Liver (tissue), 9 donors: ENCODE results near the gene TPRG1L. TPM values are rescaled to one million over a fixed set of nuclear protein-coding genes. Genes with fewer than 3 reads are reported as not detected.

Source experiments
- DNase-seq: peaks from one replicate; pipeline ENCODE4 v3.0.0-alpha.2; 2017; ENCODE audit warnings: low spot score
- H3K27ac ChIP-seq, 2 donors: one replicate each; pipeline ENCODE4 v1.7.0; 2013; ENCODE audit warnings: inconsistent platforms in 2 of 2, low read length in 2 of 2, control low read depth in 1 of 2, low read depth in 1 of 2, mild to moderate bottlenecking in 1 of 2
- H3K27me3 ChIP-seq, 4 donors: one replicate each; pipeline versions ENCODE4 v1.6.1 to v1.7.0; 2013; ENCODE audit warnings: low read length in 3 of 4, inconsistent platforms in 1 of 4, mild to moderate bottlenecking in 1 of 4, moderate library complexity in 1 of 4; ENCODE audit not compliant: control insufficient read depth in 4 of 4, insufficient read depth in 4 of 4
- H3K36me3 ChIP-seq, 4 donors: one replicate each; pipeline versions ENCODE4 v1.6.1 to v1.7.0; 2013; ENCODE audit warnings: low read length in 3 of 4, mild to moderate bottlenecking in 3 of 4, low read depth in 1 of 4, moderate library complexity in 1 of 4; ENCODE audit not compliant: control insufficient read depth in 4 of 4, insufficient read depth in 3 of 4
- H3K4me1 ChIP-seq, 4 donors: one replicate each; pipeline versions ENCODE4 v1.6.1 to v1.7.0; 2013; ENCODE audit warnings: low read length in 3 of 4, mild to moderate bottlenecking in 3 of 4, moderate library complexity in 1 of 4; ENCODE audit not compliant: control insufficient read depth in 4 of 4, insufficient read depth in 4 of 4
- H3K4me3 ChIP-seq, 3 donors: one replicate each; pipeline versions ENCODE4 v1.6.1 to v1.7.0; 2013; ENCODE audit warnings: low read length in 3 of 3, control low read depth in 1 of 3, low read depth in 1 of 3, mild to moderate bottlenecking in 1 of 3
- H3K9ac ChIP-seq, 2 donors: one replicate each; pipeline ENCODE4 v1.7.0; 2013; ENCODE audit warnings: low read length in 2 of 2, mild to moderate bottlenecking in 2 of 2, moderate library complexity in 2 of 2, control low read depth in 1 of 2, low read depth in 1 of 2
- H3K9me3 ChIP-seq, 4 donors: one replicate each; pipeline versions ENCODE4 v1.6.1 to v1.7.0; 2013; ENCODE audit warnings: low read length in 3 of 4; ENCODE audit not compliant: control insufficient read depth in 4 of 4
- EGR1 ChIP-seq, 2 donors: IDR thresholded peaks; 2 replicates each; pipeline ENCODE4 v1.6.1; 2016 to 2018; ENCODE audit warnings: antibody characterized with exemption in 2 of 2, low read depth in 2 of 2
- FOXA2 ChIP-seq: IDR thresholded peaks from 2 replicates; pipeline ENCODE4 v1.6.1; 2016; ENCODE audit warnings: antibody characterized with exemption
- GABPA ChIP-seq, 2 donors: IDR thresholded peaks in 1 of 2; conservative IDR thresholded peaks in 1 of 2; 2 replicates each; pipeline ENCODE4 v1.6.1; 2016; ENCODE audit warnings: antibody characterized with exemption in 2 of 2, mild to moderate bottlenecking in 1 of 2, moderate library complexity in 1 of 2
- HNF4A ChIP-seq, 2 donors: conservative IDR thresholded peaks; 2 replicates each; pipeline ENCODE4 v1.6.1; 2016; ENCODE audit warnings: antibody characterized with exemption in 2 of 2, mild to moderate bottlenecking in 2 of 2
- HNF4G ChIP-seq: IDR thresholded peaks from 2 replicates; pipeline ENCODE4 v1.6.1; 2016; ENCODE audit warnings: antibody characterized with exemption
- JUND ChIP-seq, 2 donors: IDR thresholded peaks; 2 replicates each; pipeline ENCODE4 v1.6.1; 2016; ENCODE audit warnings: antibody characterized with exemption in 2 of 2
- RAD21 ChIP-seq, 2 donors: IDR thresholded peaks; 2 replicates each; pipeline ENCODE4 v1.6.1; 2016; ENCODE audit warnings: antibody characterized with exemption in 2 of 2, mild to moderate bottlenecking in 2 of 2
- SP1 ChIP-seq: IDR thresholded peaks from 2 replicates; pipeline ENCODE4 v1.6.1; 2018; ENCODE audit warnings: antibody characterized with exemption, mild to moderate bottlenecking
- TAF1 ChIP-seq: conservative IDR thresholded peaks from 2 replicates; pipeline ENCODE4 v1.6.1; 2016; ENCODE audit warnings: antibody characterized with exemption, mild to moderate bottlenecking
- YY1 ChIP-seq: IDR thresholded peaks from 2 replicates; pipeline ENCODE4 v1.6.1; 2016; ENCODE audit warnings: antibody characterized with exemption, mild to moderate bottlenecking
- WGBS: extraction: QIAGEN DNeasy Blood & Tissue Kit; methylation state at CpG from one replicate; pipeline ENCODE4 v1.1.7; 2013; 5-methylcytosine and 5-hydroxymethylcytosine counted together
- polyA plus RNA-seq, 2 donors: library from polyadenylated mRNA; stranded (reverse) in 1 of 2; unstranded in 1 of 2; fragments of 200-250 nt in 1 of 2; fragments of >200 nt in 1 of 2; fragmentation: Nextera tagmentation in 1 of 2; extraction: Ambion mirVana in 1 of 2; gene quantifications; one replicate each; pipeline versions ENCODE4 v1.2.1 to v1.2.3, GENCODE V29; 2013 to 2015
- total RNA-seq, 2 donors: library from RNA; depleted of rRNA; stranded (reverse); fragments of >200 nt; gene quantifications; one replicate each; pipeline ENCODE4 v1.2.3, GENCODE V29; 2014
- TF ChIP-seq, protein P1 (sequence below): IDR thresholded peaks from 2 replicates; pipeline ENCODE4 v1.6.1; 2016; ENCODE audit warnings: antibody characterized with exemption
- TF ChIP-seq, protein P2 (sequence below): IDR thresholded peaks from 2 replicates; pipeline ENCODE4 v1.6.1; 2016; ENCODE audit warnings: antibody characterized with exemption
- TF ChIP-seq, protein P3 (sequence below): IDR thresholded peaks from 2 replicates; pipeline ENCODE4 v1.6.1; 2016; ENCODE audit warnings: antibody characterized with exemption
- TF ChIP-seq, protein P4 (sequence below): fragments of 150-350 bp; IDR thresholded peaks from 2 replicates; pipeline ENCODE4 v1.5.1; 2017; ENCODE audit warnings: improper control_type of control experiment, low read depth, low read length; ENCODE audit not compliant: missing input control
- TF ChIP-seq, protein P5 (sequence below): IDR thresholded peaks from 2 replicates; pipeline ENCODE4 v1.6.1; 2016; ENCODE audit warnings: antibody characterized with exemption, mild to moderate bottlenecking
- donor health status: healthy.
- donor health status: healthy.
- donor health status: healthy.
- donor health status: healthy.
- donor health status: healthy.

TPRG1L gene
- total and polyA plus RNA-seq, 4 donors, result 29.3 to 51.0 (median 43.9) TPM

DNA sequence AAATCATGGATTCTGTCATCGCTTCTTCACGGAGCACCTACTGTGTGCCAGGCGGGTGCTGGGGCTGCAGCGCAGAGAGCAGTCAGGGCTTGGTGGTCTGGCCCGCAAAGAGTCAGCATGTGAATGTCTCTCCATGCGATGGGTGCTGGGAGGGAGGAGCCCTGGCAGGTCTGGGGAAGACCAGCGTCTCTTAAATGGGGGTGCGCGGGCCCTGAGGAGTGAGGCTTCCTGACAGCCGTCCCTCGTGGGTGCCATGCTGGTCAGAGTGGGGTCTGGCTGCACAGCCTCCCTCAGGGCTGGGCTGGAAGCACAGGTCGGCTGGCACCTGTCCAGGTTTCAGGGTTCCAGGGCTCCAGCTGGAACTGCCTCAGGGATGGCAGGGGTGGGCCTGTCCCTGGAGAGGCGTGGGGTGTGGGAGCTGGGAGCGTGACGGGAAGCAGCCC lies 46.0 kb downstream of the TPRG1L start:
- WGBS, result 91% methylated on average over 15 of the region's 15 CpGs
- no peak overlapping the region for H3K4me3 ChIP-seq
- H3K9ac ChIP-seq, result no peak overlapping the region
- H3K27ac ChIP-seq, result no peak overlapping the region
- TF ChIP-seq, protein P1, sequence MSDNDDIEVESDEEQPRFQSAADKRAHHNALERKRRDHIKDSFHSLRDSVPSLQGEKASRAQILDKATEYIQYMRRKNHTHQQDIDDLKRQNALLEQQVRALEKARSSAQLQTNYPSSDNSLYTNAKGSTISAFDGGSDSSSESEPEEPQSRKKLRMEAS, result no peak
- TF ChIP-seq, protein P2, sequence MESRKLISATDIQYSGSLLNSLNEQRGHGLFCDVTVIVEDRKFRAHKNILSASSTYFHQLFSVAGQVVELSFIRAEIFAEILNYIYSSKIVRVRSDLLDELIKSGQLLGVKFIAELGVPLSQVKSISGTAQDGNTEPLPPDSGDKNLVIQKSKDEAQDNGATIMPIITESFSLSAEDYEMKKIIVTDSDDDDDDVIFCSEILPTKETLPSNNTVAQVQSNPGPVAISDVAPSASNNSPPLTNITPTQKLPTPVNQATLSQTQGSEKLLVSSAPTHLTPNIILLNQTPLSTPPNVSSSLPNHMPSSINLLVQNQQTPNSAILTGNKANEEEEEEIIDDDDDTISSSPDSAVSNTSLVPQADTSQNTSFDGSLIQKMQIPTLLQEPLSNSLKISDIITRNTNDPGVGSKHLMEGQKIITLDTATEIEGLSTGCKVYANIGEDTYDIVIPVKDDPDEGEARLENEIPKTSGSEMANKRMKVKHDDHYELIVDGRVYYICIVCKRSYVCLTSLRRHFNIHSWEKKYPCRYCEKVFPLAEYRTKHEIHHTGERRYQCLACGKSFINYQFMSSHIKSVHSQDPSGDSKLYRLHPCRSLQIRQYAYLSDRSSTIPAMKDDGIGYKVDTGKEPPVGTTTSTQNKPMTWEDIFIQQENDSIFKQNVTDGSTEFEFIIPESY, result no peak
- TF ChIP-seq GABPA (IDR thresholded peaks at IDR 0.05 in 1 of 2, conservative IDR thresholded peaks at IDR 0.05 in 1 of 2), result no peak
- no peak for TF ChIP-seq YY1
- no peak for TF ChIP-seq EGR1 (IDR thresholded peaks at IDR 0.05; ENCODE audit: low read depth in 2 of 2)
- no peak for TF ChIP-seq HNF4G
- TF ChIP-seq JUND (IDR thresholded peaks at IDR 0.05), result no peak
- TF ChIP-seq, protein P3, sequence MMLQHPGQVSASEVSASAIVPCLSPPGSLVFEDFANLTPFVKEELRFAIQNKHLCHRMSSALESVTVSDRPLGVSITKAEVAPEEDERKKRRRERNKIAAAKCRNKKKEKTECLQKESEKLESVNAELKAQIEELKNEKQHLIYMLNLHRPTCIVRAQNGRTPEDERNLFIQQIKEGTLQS, result no peak
- TF ChIP-seq SP1, result no peak
- no peaks in the 10 kb centered on the region for H3K36me3 ChIP-seq
- H3K4me1 ChIP-seq, result peaks cover 5 to 22% (median 8%) of the 10 kb centered on the region in 4 donors
- no peaks in the 10 kb centered on the region for H3K27me3 ChIP-seq
- DNase-seq, result no peak
- no peaks in the 10 kb centered on the region for H3K9me3 ChIP-seq

DNA sequence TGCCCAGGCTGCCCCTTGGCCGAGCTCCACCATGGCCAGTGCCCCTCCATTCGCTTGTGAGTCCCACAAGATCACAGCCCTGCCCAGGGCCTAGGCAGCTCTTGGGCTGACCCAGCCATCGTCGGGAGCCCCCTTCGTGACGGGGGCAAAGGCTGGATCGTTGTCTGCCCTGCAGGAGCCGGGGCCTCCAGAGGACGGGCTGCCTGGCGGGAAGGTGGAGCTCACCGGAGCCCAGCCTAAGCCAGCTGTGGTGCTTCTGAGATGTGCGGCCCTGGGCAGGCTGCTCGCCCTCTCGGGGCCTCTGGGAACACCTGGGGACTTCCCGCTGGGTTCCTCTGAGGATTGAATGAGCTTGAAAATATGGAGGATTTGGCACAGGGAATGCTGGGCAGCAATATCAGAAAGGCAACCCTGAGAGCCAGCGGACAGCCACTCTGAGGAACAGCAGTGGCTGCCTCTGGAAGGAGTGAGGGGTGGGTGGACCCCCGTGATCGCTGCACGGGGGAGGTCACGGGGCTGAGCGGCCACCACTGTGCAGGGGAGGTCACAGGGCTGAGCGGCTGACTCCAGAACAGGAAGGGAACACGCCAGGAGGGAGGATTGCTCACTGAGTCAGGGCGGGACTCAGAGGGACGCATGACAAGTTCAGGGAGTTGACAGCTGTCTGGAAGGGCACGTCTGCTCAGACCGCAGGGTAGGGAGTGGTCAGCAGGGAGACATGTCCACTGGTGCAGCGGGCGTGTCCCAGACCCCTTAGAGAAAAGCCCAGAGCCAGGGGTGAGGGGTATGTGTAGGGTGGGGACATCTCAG lies 46.8 kb downstream of the TPRG1L start:
- no peak overlapping the region for H3K9ac ChIP-seq
- H3K4me3 ChIP-seq, result no peak overlapping the region
- H3K27me3 ChIP-seq, result no peaks in the 10 kb centered on the region
- TF ChIP-seq, protein P1, result no peak
- TF ChIP-seq GABPA (IDR thresholded peaks at IDR 0.05 in 1 of 2, conservative IDR thresholded peaks at IDR 0.05 in 1 of 2) (no peak), FOXA2 (no peak), RAD21 (IDR thresholded peaks at IDR 0.05) (no peak), TAF1 (no peak), JUND (IDR thresholded peaks at IDR 0.05) (no peak), EGR1 (IDR thresholded peaks at IDR 0.05; ENCODE audit: low read depth in 2 of 2) (no peak), HNF4A (conservative IDR thresholded peaks at IDR 0.05) (no peak)
- TF ChIP-seq, protein P4, sequence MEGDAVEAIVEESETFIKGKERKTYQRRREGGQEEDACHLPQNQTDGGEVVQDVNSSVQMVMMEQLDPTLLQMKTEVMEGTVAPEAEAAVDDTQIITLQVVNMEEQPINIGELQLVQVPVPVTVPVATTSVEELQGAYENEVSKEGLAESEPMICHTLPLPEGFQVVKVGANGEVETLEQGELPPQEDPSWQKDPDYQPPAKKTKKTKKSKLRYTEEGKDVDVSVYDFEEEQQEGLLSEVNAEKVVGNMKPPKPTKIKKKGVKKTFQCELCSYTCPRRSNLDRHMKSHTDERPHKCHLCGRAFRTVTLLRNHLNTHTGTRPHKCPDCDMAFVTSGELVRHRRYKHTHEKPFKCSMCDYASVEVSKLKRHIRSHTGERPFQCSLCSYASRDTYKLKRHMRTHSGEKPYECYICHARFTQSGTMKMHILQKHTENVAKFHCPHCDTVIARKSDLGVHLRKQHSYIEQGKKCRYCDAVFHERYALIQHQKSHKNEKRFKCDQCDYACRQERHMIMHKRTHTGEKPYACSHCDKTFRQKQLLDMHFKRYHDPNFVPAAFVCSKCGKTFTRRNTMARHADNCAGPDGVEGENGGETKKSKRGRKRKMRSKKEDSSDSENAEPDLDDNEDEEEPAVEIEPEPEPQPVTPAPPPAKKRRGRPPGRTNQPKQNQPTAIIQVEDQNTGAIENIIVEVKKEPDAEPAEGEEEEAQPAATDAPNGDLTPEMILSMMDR, result no peak
- TF ChIP-seq, protein P3, result no peak
- TF ChIP-seq, protein P5, sequence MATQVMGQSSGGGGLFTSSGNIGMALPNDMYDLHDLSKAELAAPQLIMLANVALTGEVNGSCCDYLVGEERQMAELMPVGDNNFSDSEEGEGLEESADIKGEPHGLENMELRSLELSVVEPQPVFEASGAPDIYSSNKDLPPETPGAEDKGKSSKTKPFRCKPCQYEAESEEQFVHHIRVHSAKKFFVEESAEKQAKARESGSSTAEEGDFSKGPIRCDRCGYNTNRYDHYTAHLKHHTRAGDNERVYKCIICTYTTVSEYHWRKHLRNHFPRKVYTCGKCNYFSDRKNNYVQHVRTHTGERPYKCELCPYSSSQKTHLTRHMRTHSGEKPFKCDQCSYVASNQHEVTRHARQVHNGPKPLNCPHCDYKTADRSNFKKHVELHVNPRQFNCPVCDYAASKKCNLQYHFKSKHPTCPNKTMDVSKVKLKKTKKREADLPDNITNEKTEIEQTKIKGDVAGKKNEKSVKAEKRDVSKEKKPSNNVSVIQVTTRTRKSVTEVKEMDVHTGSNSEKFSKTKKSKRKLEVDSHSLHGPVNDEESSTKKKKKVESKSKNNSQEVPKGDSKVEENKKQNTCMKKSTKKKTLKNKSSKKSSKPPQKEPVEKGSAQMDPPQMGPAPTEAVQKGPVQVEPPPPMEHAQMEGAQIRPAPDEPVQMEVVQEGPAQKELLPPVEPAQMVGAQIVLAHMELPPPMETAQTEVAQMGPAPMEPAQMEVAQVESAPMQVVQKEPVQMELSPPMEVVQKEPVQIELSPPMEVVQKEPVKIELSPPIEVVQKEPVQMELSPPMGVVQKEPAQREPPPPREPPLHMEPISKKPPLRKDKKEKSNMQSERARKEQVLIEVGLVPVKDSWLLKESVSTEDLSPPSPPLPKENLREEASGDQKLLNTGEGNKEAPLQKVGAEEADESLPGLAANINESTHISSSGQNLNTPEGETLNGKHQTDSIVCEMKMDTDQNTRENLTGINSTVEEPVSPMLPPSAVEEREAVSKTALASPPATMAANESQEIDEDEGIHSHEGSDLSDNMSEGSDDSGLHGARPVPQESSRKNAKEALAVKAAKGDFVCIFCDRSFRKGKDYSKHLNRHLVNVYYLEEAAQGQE, result no peak
- H3K36me3 ChIP-seq, result no peaks in the 10 kb centered on the region
- no peaks in the 10 kb centered on the region for H3K9me3 ChIP-seq
- WGBS, result 64% methylated on average over 29 of the region's 29 CpGs
- no peak for DNase-seq
- peaks cover 5 to 20% (median 8%) of the 10 kb centered on the region in 4 donors for H3K4me1 ChIP-seq
- no peak overlapping the region for H3K27ac ChIP-seq
